KMS-11 (cell line): Measurements from ENCODE around the gene MMP17.

Source experiments
- H2AFZ ChIP-seq: fragments of 200-600 bp; sonication (generic); 2 replicates; pipeline ENCODE4 v1.6.1; 2016; ENCODE audit warnings: antibody characterized with exemption, mixed run types, low read depth
- H3K27ac ChIP-seq: fragments of 200-600 bp; sonication (generic); 2 replicates; pipeline ENCODE4 v1.6.1; 2016; ENCODE audit warnings: mild to moderate bottlenecking, mixed run types
- H3K27me3 ChIP-seq: fragments of 200-600 bp; sonication (generic); 2 replicates; pipeline ENCODE4 v1.6.1; 2017; ENCODE audit warnings: mild to moderate bottlenecking, low read depth, mixed run types, moderate library complexity; ENCODE audit not compliant: insufficient read depth
- H3K36me3 ChIP-seq: fragments of 200-600 bp; sonication (generic); 2 replicates; pipeline ENCODE4 v1.6.1; 2017; ENCODE audit warnings: mild to moderate bottlenecking, mixed run types; ENCODE audit not compliant: insufficient read depth
- H3K4me1 ChIP-seq: fragments of 200-600 bp; sonication (generic); 2 replicates; pipeline ENCODE4 v1.6.1; 2016; ENCODE audit warnings: mild to moderate bottlenecking, low read depth, mixed run types; ENCODE audit not compliant: poor library complexity, severe bottlenecking
- H3K4me2 ChIP-seq: fragments of 200-600 bp; sonication (generic); 2 replicates; pipeline ENCODE4 v1.7.0; 2016; ENCODE audit warnings: mild to moderate bottlenecking, mixed run types
- H3K4me3 ChIP-seq: fragments of 200-600 bp; sonication (generic); IDR thresholded peaks from 2 replicates; pipeline ENCODE4 v1.6.1; 2017; ENCODE audit warnings: low read depth, low read length, mixed read lengths; ENCODE audit not compliant: insufficient read depth
- H3K79me2 ChIP-seq: fragments of 200-600 bp; sonication (generic); 2 replicates; pipeline ENCODE4 v1.6.1; 2016; ENCODE audit warnings: low read depth, mixed run types; ENCODE audit not compliant: insufficient read depth
- H3K9ac ChIP-seq: fragments of 200-600 bp; sonication (generic); 2 replicates; pipeline ENCODE4 v1.6.1; 2016; ENCODE audit warnings: mild to moderate bottlenecking, mixed run types
- H4K20me1 ChIP-seq: fragments of 200-600 bp; sonication (generic); 2 replicates; pipeline ENCODE4 v1.6.1; 2016; ENCODE audit warnings: mild to moderate bottlenecking, mixed run types; ENCODE audit not compliant: insufficient read depth
- TF ChIP-seq, protein P1 (sequence below): fragments of 200-600 bp; sonication (generic); conservative IDR thresholded peaks from 2 replicates; pipeline ENCODE4 v1.6.1; 2017; ENCODE audit warnings: low read depth, mild to moderate bottlenecking, antibody characterized with exemption, low read length, moderate library complexity, mixed read lengths

Gene MMP17

DNA sequence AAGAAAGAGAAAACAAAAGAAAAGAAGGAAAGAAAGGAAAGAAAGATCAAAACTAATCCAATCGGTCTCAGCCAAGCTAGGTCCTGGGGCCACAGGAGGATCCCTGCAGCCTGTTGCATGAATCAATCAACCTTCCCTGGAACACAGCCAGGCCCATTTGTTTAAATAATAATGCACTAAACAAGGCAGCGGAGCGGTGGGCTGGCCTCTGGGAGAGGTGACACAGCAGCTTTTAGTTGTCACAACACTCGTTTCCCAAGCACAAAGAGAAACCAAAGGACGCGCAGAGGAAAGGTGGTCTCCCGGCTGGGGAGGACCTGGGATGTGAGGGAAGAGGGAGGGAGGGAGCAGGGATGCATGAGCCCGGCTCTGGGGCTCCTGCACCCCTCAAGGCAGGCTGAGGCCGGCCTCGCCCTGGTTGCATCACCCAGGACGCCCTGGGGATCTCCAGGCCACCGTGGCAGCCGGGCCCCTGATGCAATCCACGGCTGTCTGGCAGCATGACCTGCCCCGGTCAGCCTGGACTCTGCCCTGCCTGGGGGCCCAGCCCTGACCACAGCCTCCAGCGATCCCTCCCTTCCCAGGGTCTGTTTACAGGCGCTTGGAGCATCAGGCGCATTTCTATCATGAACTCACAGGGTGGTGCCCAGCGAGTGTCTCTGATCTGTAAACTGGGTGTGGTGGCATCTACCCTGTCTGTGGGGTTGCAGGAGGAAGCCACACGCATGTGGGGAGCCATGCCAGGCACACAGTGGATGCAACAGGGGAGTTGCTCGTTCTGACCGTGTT lies 32.5 kb downstream of the MMP17 start:
- H3K4me3 ChIP-seq = no peak overlapping the region
- H3K27me3 ChIP-seq = no peaks in the 10 kb centered on the region
- no peak overlapping the region for H3K9ac ChIP-seq
- no peaks in the 10 kb centered on the region for H4K20me1 ChIP-seq
- H3K36me3 ChIP-seq = no peaks in the 10 kb centered on the region
- no peak overlapping the region for H2AFZ ChIP-seq
- H3K4me2 ChIP-seq = no peak overlapping the region
- H3K4me1 ChIP-seq = no peaks in the 10 kb centered on the region
- H3K79me2 ChIP-seq = no peaks in the 10 kb centered on the region
- H3K27ac ChIP-seq = no peak overlapping the region
- TF ChIP-seq, protein P1, sequence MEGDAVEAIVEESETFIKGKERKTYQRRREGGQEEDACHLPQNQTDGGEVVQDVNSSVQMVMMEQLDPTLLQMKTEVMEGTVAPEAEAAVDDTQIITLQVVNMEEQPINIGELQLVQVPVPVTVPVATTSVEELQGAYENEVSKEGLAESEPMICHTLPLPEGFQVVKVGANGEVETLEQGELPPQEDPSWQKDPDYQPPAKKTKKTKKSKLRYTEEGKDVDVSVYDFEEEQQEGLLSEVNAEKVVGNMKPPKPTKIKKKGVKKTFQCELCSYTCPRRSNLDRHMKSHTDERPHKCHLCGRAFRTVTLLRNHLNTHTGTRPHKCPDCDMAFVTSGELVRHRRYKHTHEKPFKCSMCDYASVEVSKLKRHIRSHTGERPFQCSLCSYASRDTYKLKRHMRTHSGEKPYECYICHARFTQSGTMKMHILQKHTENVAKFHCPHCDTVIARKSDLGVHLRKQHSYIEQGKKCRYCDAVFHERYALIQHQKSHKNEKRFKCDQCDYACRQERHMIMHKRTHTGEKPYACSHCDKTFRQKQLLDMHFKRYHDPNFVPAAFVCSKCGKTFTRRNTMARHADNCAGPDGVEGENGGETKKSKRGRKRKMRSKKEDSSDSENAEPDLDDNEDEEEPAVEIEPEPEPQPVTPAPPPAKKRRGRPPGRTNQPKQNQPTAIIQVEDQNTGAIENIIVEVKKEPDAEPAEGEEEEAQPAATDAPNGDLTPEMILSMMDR = no peak

DNA sequence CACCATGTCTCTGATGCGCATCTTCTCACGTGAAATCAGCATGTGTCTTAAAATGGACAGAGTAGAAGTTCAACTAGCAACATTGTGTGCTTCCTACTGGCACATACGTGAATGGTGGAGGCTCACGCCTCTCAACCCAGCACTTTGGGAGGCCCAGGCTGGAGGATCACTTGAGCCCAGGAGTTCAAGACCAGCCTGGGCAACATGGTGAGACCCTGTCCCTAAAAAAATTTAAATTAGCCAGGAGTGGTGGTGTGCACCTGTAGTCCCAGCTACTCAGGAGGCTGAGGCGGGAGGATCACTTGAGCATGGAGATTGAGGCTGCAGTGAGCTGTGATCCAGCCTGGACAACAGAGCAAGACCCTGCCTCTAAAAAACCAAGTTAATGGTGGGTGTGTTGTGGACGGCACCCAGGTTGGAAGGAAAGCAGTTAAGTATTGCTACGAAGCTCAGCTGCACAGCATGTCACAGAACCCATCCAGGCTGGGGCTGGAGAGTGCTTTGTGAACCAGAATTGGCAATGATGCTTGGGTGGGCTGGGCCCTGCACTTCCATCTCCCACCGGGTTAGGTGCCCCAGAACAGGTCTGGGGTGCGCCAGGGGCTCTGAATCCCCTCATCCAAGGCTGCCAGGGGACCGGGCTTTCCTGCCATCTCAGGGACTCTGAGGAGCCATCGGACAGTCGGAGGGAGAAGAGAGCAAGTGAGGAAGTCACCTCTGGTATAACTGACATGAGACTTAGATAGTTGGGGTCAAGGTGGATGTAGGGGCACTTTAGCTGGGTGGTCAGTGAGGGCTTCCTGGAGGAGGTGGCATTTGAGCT lies 33.3 kb downstream of the MMP17 start:
- H3K79me2 ChIP-seq = no peaks in the 10 kb centered on the region
- H2AFZ ChIP-seq = no peak overlapping the region
- H3K4me3 ChIP-seq = no peak overlapping the region
- no peak overlapping the region for H3K27ac ChIP-seq
- no peaks in the 10 kb centered on the region for H3K4me1 ChIP-seq
- H4K20me1 ChIP-seq = no peaks in the 10 kb centered on the region
- TF ChIP-seq, protein P1 = no peak
- no peak overlapping the region for H3K4me2 ChIP-seq
- H3K9ac ChIP-seq = no peak overlapping the region
- H3K36me3 ChIP-seq = no peaks in the 10 kb centered on the region
- no peaks in the 10 kb centered on the region for H3K27me3 ChIP-seq

DNA sequence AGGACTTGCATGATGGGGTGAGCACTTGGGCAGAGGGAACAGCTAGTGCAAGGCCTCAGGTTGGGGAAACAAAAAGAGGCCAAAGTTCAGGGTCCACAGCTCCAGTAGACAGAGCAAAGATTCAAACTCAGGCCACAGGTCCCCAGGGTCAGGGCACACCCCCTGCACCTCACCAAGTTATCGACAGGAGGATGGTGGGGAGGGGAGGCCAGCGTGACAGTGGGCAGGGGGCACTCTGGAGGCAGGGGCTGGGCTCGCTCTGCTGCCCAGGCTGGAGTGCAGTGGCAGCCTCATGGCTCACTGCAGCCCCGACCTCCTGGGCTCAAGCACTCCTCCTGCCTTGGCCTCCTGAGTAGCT lies 33.9 kb downstream of the MMP17 start:
- Histone ChIP-seq H3K79me2 (no peaks in the 10 kb centered on the region), H2AFZ (no peak overlapping the region), H3K27ac (no peak overlapping the region)

DNA sequence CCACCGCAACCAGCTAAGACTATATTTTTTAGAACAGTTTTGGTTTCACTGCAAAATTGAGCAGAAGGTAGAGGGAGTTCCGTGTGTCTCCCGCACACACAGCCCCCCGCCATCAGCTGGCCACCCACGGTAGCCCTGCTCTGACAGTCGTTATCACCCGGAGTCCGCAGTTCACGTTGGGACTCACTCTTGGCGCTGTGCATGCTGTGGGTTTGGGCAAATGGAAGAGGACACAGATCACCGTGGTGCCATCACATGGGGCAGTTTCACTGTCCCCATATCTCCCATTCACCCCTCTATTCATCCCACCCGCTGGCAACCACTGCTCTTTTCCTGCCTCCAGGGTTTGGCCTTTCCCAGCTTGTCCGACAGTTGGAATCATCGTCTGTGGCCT lies 34.4 kb downstream of the MMP17 start:
- Histone ChIP-seq H4K20me1 (no peaks in the 10 kb centered on the region), H3K4me1 (no peaks in the 10 kb centered on the region), H3K27me3 (no peaks in the 10 kb centered on the region), H3K4me2 (no peak overlapping the region), H3K4me3 (no peak overlapping the region), H2AFZ (no peak overlapping the region), H3K36me3 (no peaks in the 10 kb centered on the region), H3K27ac (no peak overlapping the region), H3K9ac (no peak overlapping the region), H3K79me2 (no peaks in the 10 kb centered on the region)
- TF ChIP-seq, protein P1 = no peak

More for the DNA sequence above, 33.9 kb downstream of the MMP17 start:
- Histone ChIP-seq H4K20me1 (no peaks in the 10 kb centered on the region), H3K9ac (no peak overlapping the region), H3K4me2 (no peak overlapping the region), H3K27me3 (no peaks in the 10 kb centered on the region), H3K36me3 (no peaks in the 10 kb centered on the region), H3K4me3 (no peak overlapping the region), H3K4me1 (no peaks in the 10 kb centered on the region)
- TF ChIP-seq, protein P1 = no peak
